ENCODE data around the gene CCDC92B.
A peak's percentile ranks its signal among the peaks of the same experiment; 100 is the strongest.

The CCDC92B gene

DNA sequence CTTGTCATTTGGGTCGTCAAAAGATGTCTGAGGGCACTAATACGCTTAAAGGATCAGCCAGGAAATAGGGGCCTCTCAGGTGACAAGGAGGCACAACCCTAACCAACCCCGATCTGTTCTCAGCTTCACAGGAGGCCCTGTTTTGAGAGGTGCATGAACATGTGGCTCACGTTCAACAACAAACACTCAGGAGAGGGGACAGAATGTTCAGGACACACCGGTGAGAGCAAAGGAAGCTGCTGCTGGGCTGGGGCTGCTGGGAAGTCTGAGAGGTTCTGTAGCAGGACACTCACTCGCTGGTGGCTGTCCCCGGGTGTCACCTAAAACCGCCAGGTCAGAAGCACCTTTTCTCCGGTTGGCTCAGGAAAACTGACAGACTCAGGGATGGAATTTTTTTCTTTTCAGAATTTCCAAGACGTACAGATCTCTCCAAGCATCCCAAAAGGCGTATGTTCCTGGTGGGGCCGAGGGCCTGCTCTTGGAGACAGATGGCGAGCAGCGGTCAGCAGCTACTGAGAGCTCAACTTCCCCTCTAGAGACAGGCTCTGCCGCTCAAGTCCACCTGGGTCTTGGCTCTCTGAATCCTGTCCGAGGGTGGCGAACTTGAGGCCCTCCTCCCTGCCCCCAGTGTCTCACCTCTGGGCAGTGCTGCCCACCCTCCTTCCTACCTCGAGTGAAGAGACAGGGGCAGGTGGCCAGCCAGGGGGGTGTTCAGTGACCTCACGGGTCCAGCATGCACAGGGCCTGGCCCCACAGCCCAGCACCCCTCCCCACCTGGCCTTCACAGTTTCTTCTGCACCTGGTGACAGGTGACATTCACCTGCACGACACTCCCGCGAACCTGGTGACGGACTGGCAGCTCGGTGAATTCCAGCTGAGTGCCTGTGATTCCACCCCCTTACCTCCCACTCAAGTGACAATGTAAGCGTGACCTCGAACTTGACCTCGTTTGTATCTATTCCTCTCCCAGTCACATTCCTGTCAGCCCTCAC, 60.8 kb downstream of the CCDC92B start:
- peak overlapping the region; percentile 25 for H2AK5ac ChIP-seq (ENCODE audit: low read depth, low read length)
- H3K9me3 ChIP-seq (replicated peaks in 1 of 2; ENCODE audit: control insufficient read depth in 2 of 2, insufficient read depth in 1 of 2, low read depth in 1 of 2, low read length in 2 of 2): no peaks in the 10 kb centered on the region
- H3K14ac ChIP-seq (ENCODE audit: low read length): no peak overlapping the region
- H2BK15ac ChIP-seq (ENCODE audit: low read length): no peak overlapping the region
- peaks cover 2 to 44% of the 10 kb centered on the region in 2 donors for H3K36me3 ChIP-seq (replicated peaks in 1 of 2; ENCODE audit: control insufficient read depth in 2 of 2, insufficient read depth in 2 of 2, low read length in 2 of 2)
- H2AFZ ChIP-seq (ENCODE audit: low read length): no peak overlapping the region
- peak overlapping the region; percentile 36 for H3K18ac ChIP-seq (ENCODE audit: low read length)
- peak overlapping the region; percentile 37 for H3K23ac ChIP-seq (ENCODE audit: low read depth, low read length, poor library complexity)
- DNase-seq (ENCODE audit: low spot score): no peak
- WGBS, 2 donors (ENCODE audit: extremely low coverage in 2 of 2, insufficient read length in 2 of 2, insufficient replicate concordance in 1 of 2): no CpG with 5 or more reads among the region's 27 CpGs
- peaks cover 0 to 2% of the 10 kb centered on the region in 2 donors for H3K4me1 ChIP-seq (ENCODE audit: control insufficient read depth in 2 of 2, insufficient read depth in 1 of 2, low read depth in 1 of 2, low read length in 2 of 2)
- peak overlapping the region; percentile 4 for H2BK5ac ChIP-seq (ENCODE audit: low read length)
- H3K4me3 ChIP-seq (ENCODE audit: low read length in 2 of 2): no peak overlapping the region
- no peak overlapping the region for H3K4ac ChIP-seq (ENCODE audit: low read length)
- no peak overlapping the region for H3K4me2 ChIP-seq (ENCODE audit: insufficient read depth, low read length, poor library complexity, severe bottlenecking)
- no peak overlapping the region for H2BK120ac ChIP-seq (ENCODE audit: low read depth, low read length)
- no peak overlapping the region for H4K8ac ChIP-seq (ENCODE audit: low read depth, low read length)
- no peak overlapping the region for H2BK12ac ChIP-seq (ENCODE audit: low read length)
- H3K9ac ChIP-seq (ENCODE audit: low read depth, low read length, poor library complexity): no peak overlapping the region
- no peaks in the 10 kb centered on the region for H3K79me1 ChIP-seq (ENCODE audit: low read depth, low read length)
- no peaks in the 10 kb centered on the region for H3K27me3 ChIP-seq (ENCODE audit: control insufficient read depth in 3 of 3, insufficient read depth in 3 of 3, low read depth in 1 of 3, low read length in 3 of 3)
- H4K91ac ChIP-seq (ENCODE audit: low read depth, low read length, poor library complexity): no peak overlapping the region
- H3K27ac ChIP-seq (replicated peaks; ENCODE audit: low read length): no peak overlapping the region

DNA sequence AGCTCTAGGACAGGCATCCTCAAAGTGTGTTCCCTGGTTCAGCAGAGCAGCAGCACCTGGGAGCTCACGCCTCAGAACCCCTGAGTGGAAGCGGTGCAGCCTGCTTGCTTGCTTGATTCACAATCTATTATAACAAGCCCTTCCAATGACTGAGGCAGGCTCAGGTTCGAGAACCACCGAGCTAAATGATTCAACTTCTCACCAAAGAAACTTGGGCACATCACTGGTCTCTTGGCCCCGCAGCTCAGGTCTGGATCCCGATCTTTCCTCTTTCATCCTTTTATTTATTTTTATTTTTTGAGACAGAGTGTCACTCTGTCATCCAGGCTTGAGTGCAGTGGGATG, 62.4 kb downstream of the CCDC92B start:
- no peak overlapping the region for H2BK120ac ChIP-seq (ENCODE audit: low read depth, low read length)
- H2BK12ac ChIP-seq (ENCODE audit: low read length): no peak overlapping the region
- no peak for DNase-seq (ENCODE audit: low spot score)
- no peak overlapping the region for H2BK5ac ChIP-seq (ENCODE audit: low read length)
- H3K4me3 ChIP-seq (ENCODE audit: low read length in 2 of 2): no peak overlapping the region
- H3K27me3 ChIP-seq (ENCODE audit: control insufficient read depth in 3 of 3, insufficient read depth in 3 of 3, low read depth in 1 of 3, low read length in 3 of 3): no peaks in the 10 kb centered on the region
- no peak overlapping the region for H2AK5ac ChIP-seq (ENCODE audit: low read depth, low read length)
- no peak overlapping the region for H3K4me2 ChIP-seq (ENCODE audit: insufficient read depth, low read length, poor library complexity, severe bottlenecking)
- no peak overlapping the region for H3K14ac ChIP-seq (ENCODE audit: low read length)
- H3K4me1 ChIP-seq (ENCODE audit: control insufficient read depth in 2 of 2, insufficient read depth in 1 of 2, low read depth in 1 of 2, low read length in 2 of 2): peaks cover 0 to 2% of the 10 kb centered on the region in 2 donors
- no peak overlapping the region for H3K18ac ChIP-seq (ENCODE audit: low read length)
- no peak overlapping the region for H3K27ac ChIP-seq (replicated peaks; ENCODE audit: low read length)
- no CpG with 5 or more reads among the region's 6 CpGs for WGBS, 2 donors (ENCODE audit: extremely low coverage in 2 of 2, insufficient read length in 2 of 2, insufficient replicate concordance in 1 of 2)
- no peak overlapping the region for H3K23ac ChIP-seq (ENCODE audit: low read depth, low read length, poor library complexity)
- no peak overlapping the region for H3K4ac ChIP-seq (ENCODE audit: low read length)
- no peak overlapping the region for H2BK15ac ChIP-seq (ENCODE audit: low read length)
- H3K9me3 ChIP-seq (replicated peaks in 1 of 2; ENCODE audit: control insufficient read depth in 2 of 2, insufficient read depth in 1 of 2, low read depth in 1 of 2, low read length in 2 of 2): no peaks in the 10 kb centered on the region
- H2AFZ ChIP-seq (ENCODE audit: low read length): no peak overlapping the region
- no peaks in the 10 kb centered on the region for H3K79me1 ChIP-seq (ENCODE audit: low read depth, low read length)
- peaks cover 2 to 50% of the 10 kb centered on the region in 2 donors for H3K36me3 ChIP-seq (replicated peaks in 1 of 2; ENCODE audit: control insufficient read depth in 2 of 2, insufficient read depth in 2 of 2, low read length in 2 of 2)
- no peak overlapping the region for H3K9ac ChIP-seq (ENCODE audit: low read depth, low read length, poor library complexity)
- no peak overlapping the region for H4K91ac ChIP-seq (ENCODE audit: low read depth, low read length, poor library complexity)
- H4K8ac ChIP-seq (ENCODE audit: low read depth, low read length): no peak overlapping the region

- DNase-seq (ENCODE audit: low spot score): no peak
- H4K8ac ChIP-seq (ENCODE audit: low read depth, low read length): no peak overlapping the region
- WGBS, 2 donors (ENCODE audit: extremely low coverage in 2 of 2, insufficient read length in 2 of 2, insufficient replicate concordance in 1 of 2): no CpG with 5 or more reads among the region's 15 CpGs
- no peaks in the 10 kb centered on the region for H3K27me3 ChIP-seq (ENCODE audit: control insufficient read depth in 3 of 3, insufficient read depth in 3 of 3, low read depth in 1 of 3, low read length in 3 of 3)
- H2BK15ac ChIP-seq (ENCODE audit: low read length): no peak overlapping the region
- no peak overlapping the region for H3K4me2 ChIP-seq (ENCODE audit: insufficient read depth, low read length, poor library complexity, severe bottlenecking)
- H3K4me3 ChIP-seq (ENCODE audit: low read length in 2 of 2): peak overlapping the region in 1 of 2 donors; percentile 55
- no peaks in the 10 kb centered on the region for H3K9me3 ChIP-seq (replicated peaks in 1 of 2; ENCODE audit: control insufficient read depth in 2 of 2, insufficient read depth in 1 of 2, low read depth in 1 of 2, low read length in 2 of 2)
- peaks cover 2% of the 10 kb centered on the region in 2 donors for H3K4me1 ChIP-seq (ENCODE audit: control insufficient read depth in 2 of 2, insufficient read depth in 1 of 2, low read depth in 1 of 2, low read length in 2 of 2)
- H3K4ac ChIP-seq (ENCODE audit: low read length): no peak overlapping the region
- no peak overlapping the region for H2AK5ac ChIP-seq (ENCODE audit: low read depth, low read length)
- no peak overlapping the region for H2BK120ac ChIP-seq (ENCODE audit: low read depth, low read length)
- no peak overlapping the region for H3K14ac ChIP-seq (ENCODE audit: low read length)
- H3K18ac ChIP-seq (ENCODE audit: low read length): peak overlapping the region; percentile 72
- no peak overlapping the region for H2AFZ ChIP-seq (ENCODE audit: low read length)
- no peak overlapping the region for H4K91ac ChIP-seq (ENCODE audit: low read depth, low read length, poor library complexity)
- H3K27ac ChIP-seq (replicated peaks; ENCODE audit: low read length): no peak overlapping the region
- peak overlapping the region; percentile 93 for H3K23ac ChIP-seq (ENCODE audit: low read depth, low read length, poor library complexity)
- no peaks in the 10 kb centered on the region for H3K79me1 ChIP-seq (ENCODE audit: low read depth, low read length)
- peaks cover 12 to 53% of the 10 kb centered on the region in 2 donors for H3K36me3 ChIP-seq (replicated peaks in 1 of 2; ENCODE audit: control insufficient read depth in 2 of 2, insufficient read depth in 2 of 2, low read length in 2 of 2)
- H2BK5ac ChIP-seq (ENCODE audit: low read length): peak overlapping the region; percentile 40
- no peak overlapping the region for H2BK12ac ChIP-seq (ENCODE audit: low read length)
- H3K9ac ChIP-seq (ENCODE audit: low read depth, low read length, poor library complexity): peak overlapping the region; percentile 26
Observed at GRCh38 chr17:2685696-2686095, 63.8 kb downstream of the CCDC92B start.

GRCh38 chr17:2684549-2684948, 64.9 kb downstream of the CCDC92B start:
- Histone ChIP-seq H4K91ac (ENCODE audit: low read depth, low read length, poor library complexity) (no peak overlapping the region), H3K9me3 (replicated peaks in 1 of 2; ENCODE audit: control insufficient read depth in 2 of 2, insufficient read depth in 1 of 2, low read depth in 1 of 2, low read length in 2 of 2) (no peaks in the 10 kb centered on the region), H2BK120ac (ENCODE audit: low read depth, low read length) (no peak overlapping the region), H3K4ac (ENCODE audit: low read length) (no peak overlapping the region), H3K9ac (ENCODE audit: low read depth, low read length, poor library complexity) (no peak overlapping the region), H3K4me1 (ENCODE audit: control insufficient read depth in 2 of 2, insufficient read depth in 1 of 2, low read depth in 1 of 2, low read length in 2 of 2) (peaks cover 2% of the 10 kb centered on the region in 2 donors), H2BK5ac (ENCODE audit: low read length) (no peak overlapping the region), H4K8ac (ENCODE audit: low read depth, low read length) (no peak overlapping the region), H3K4me3 (ENCODE audit: low read length in 2 of 2) (no peak overlapping the region), H3K14ac (ENCODE audit: low read length) (no peak overlapping the region), H3K36me3 (replicated peaks in 1 of 2; ENCODE audit: control insufficient read depth in 2 of 2, insufficient read depth in 2 of 2, low read length in 2 of 2) (peaks cover 17 to 63% of the 10 kb centered on the region in 2 donors), H3K23ac (ENCODE audit: low read depth, low read length, poor library complexity) (no peak overlapping the region), H2BK12ac (ENCODE audit: low read length) (no peak overlapping the region), H2BK15ac (ENCODE audit: low read length) (no peak overlapping the region), H3K27ac (replicated peaks; ENCODE audit: low read length) (peak overlapping the region; percentile 16), H3K79me1 (ENCODE audit: low read depth, low read length) (no peaks in the 10 kb centered on the region), H3K27me3 (ENCODE audit: control insufficient read depth in 3 of 3, insufficient read depth in 3 of 3, low read depth in 1 of 3, low read length in 3 of 3) (no peaks in the 10 kb centered on the region), H2AK5ac (ENCODE audit: low read depth, low read length) (no peak overlapping the region), H2AFZ (ENCODE audit: low read length) (no peak overlapping the region), H3K18ac (ENCODE audit: low read length) (no peak overlapping the region), H3K4me2 (ENCODE audit: insufficient read depth, low read length, poor library complexity, severe bottlenecking) (no peak overlapping the region)
- DNase-seq (ENCODE audit: low spot score): no peak
- no CpG with 5 or more reads among the region's 18 CpGs for WGBS, 2 donors (ENCODE audit: extremely low coverage in 2 of 2, insufficient read length in 2 of 2, insufficient replicate concordance in 1 of 2)

All from neuronal stem cell (in vitro differentiated cells).